Lower leg skin (tissue), 3 donors: ENCODE data around the gene AVP.

Source experiments
- POLR2A ChIP-seq, 2 donors: fragments of 450-650 bp; IDR thresholded peaks; one replicate each; pipeline ENCODE4 v1.6.1; 2016 to 2017; ENCODE audit warnings: antibody characterized with exemption in 2 of 2, mild to moderate bottlenecking in 1 of 2, moderate library complexity in 1 of 2
- TF ChIP-seq, protein P1 (sequence below), 3 donors: fragments of 450-650 bp; IDR thresholded peaks; one replicate each; pipeline ENCODE4 v1.5.1; 2016; ENCODE audit warnings: antibody characterized with exemption in 3 of 3, mild to moderate bottlenecking in 3 of 3, moderate library complexity in 2 of 3

GRCh38 chr20:3077618-3078134 lies 6.8 kb downstream of the AVP start:
- TF ChIP-seq, protein P1, sequence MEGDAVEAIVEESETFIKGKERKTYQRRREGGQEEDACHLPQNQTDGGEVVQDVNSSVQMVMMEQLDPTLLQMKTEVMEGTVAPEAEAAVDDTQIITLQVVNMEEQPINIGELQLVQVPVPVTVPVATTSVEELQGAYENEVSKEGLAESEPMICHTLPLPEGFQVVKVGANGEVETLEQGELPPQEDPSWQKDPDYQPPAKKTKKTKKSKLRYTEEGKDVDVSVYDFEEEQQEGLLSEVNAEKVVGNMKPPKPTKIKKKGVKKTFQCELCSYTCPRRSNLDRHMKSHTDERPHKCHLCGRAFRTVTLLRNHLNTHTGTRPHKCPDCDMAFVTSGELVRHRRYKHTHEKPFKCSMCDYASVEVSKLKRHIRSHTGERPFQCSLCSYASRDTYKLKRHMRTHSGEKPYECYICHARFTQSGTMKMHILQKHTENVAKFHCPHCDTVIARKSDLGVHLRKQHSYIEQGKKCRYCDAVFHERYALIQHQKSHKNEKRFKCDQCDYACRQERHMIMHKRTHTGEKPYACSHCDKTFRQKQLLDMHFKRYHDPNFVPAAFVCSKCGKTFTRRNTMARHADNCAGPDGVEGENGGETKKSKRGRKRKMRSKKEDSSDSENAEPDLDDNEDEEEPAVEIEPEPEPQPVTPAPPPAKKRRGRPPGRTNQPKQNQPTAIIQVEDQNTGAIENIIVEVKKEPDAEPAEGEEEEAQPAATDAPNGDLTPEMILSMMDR (IDR thresholded peaks at IDR 0.05), result no peak
- no peak for TF ChIP-seq POLR2A (IDR thresholded peaks at IDR 0.05)
